ENCODE results near the gene RABGGTA. TPM values are rescaled to one million over a fixed set of nuclear protein-coding genes. Genes with fewer than 3 reads are reported as not detected.
"Not testable (repeated sequence)": the region's sequence is repeated elsewhere in the genome, so short reads cannot be mapped to it uniquely, and the experiment has no call there.

RABGGTA gene
- total RNA-seq, 5 donors from 2014 or later (not counting 1 experiment from before 2014, with no cell fraction given) = 49.3 to 66.5 (median 62.4) TPM

DNA sequence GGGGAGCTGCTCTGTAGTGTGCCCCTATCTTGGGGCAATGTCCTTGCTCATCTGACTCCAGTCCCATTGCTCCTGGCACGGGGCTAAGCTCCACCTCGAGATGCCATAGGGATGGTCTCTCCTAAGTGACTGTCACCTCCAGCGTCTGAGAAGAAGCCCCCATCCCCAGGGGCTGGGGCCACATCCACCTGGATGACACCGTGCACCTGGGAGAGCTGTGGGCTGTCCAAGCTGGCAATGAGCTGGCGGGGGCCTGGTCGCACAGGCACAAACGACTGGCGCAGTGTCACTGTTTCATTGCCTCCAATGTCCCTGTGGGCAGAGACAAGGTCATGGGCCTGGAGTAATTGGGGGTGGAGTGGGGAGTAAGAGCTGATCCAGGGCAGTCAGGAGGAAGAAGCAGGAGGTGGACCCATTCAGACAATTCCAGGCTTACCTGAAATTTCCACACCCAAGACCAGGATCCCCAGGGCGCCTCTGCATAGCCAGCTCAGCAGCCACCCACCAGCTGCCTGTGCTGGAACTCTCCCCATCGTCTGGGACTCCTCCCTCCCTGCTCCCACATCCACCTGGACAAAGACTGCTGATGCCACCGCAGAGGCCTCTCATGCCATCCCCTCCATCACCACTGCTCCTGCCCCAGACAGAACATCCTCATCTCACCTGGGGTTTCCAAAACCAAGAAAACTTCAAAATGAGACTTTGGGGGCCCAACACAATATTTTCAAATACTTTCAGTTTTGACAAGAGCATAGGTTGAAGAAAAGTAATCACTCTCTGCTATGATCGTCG, 22.0 kb downstream of the RABGGTA start:
- Histone ChIP-seq H3K27ac (ENCODE audit: low read length) (no peak overlapping the region), H3K9me3 (no peaks in the 10 kb centered on the region), H3K27me3 (replicated peaks in 1 of 2; ENCODE audit: control insufficient read depth in 2 of 2, extremely low read depth in 1 of 2, insufficient read depth in 2 of 2, low read length in 1 of 2) (no peaks in the 10 kb centered on the region), H3K36me3 (ENCODE audit: control insufficient read depth in 2 of 2, extremely low read depth in 1 of 2, insufficient read depth in 1 of 2, low read length in 1 of 2) (peaks cover 6 to 7% of the 10 kb centered on the region in 2 donors), H3K4me3 (ENCODE audit: control insufficient read depth in 1 of 2, extremely low read depth in 1 of 2, low read length in 1 of 2) (no peak overlapping the region), H3K4me1 (ENCODE audit: control insufficient read depth in 1 of 2, extremely low read depth in 1 of 2, insufficient read depth in 2 of 2, low read length in 2 of 2) (peaks cover 0 to 10% of the 10 kb centered on the region in 2 experiments)
- peaks cover 14% of the 10 kb centered on the region for H3K36me3 Mint-ChIP-seq
- ChIA-PET POLR2A (no interaction called here), CTCF (interaction anchor here in 1 of 2 donors (1.1 to 3.3 kb wide), 2 partner anchors 48 to 57 kb away, joined by 3 to 10 read pairs; no protein-coding TSS in a partner anchor)
- no peaks in the 10 kb centered on the region for H3K27me3 Mint-ChIP-seq
- H3K9me3 Mint-ChIP-seq = no peaks in the 10 kb centered on the region
- H3K4me1 Mint-ChIP-seq = peaks cover 13 to 32% (median 18%) of the 10 kb centered on the region in 3 donors
- H3K27ac Mint-ChIP-seq = peak overlapping the region; percentile 70 to 80
- no peak for DNase-seq
- no peak for ATAC-seq (replicated peaks in 1 of 4)
- 78% methylated on average over 11 of the region's 13 CpGs for WGBS (ENCODE audit: insufficient coverage)
- peak overlapping the region in 1 of 3 donors; percentile 55 for H3K4me3 Mint-ChIP-seq

DNA sequence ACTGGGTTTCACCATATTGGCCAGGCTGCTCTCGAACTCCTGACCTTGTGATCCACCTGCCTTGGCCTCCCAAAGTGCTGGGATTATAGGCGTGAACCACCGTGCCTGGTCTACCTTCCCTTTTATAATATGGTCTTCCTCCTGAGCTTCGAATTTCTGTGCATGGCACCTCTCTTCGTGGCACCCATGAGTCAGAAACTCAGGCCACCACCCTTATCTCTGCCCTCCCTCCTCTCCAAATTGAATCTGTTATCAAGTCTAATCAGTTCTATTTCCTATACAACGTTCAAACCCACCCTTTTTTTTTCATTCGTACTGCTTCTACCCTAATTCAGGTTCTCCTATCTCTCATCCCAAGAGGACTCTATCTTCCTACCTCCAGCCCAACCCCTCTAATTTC, 24.0 kb downstream of the RABGGTA start:
- H3K36me3 ChIP-seq (ENCODE audit: control insufficient read depth in 2 of 2, extremely low read depth in 1 of 2, insufficient read depth in 1 of 2, low read length in 1 of 2) = no peaks in the 10 kb centered on the region
- H3K4me1 ChIP-seq (ENCODE audit: control insufficient read depth in 1 of 2, extremely low read depth in 1 of 2, insufficient read depth in 2 of 2, low read length in 2 of 2) = peaks cover 3 to 21% of the 10 kb centered on the region in 2 experiments
- Mint-ChIP-seq H3K27ac (peak overlapping the region; percentile 84 to 97), H3K9me3 (no peaks in the 10 kb centered on the region), H3K4me1 (peaks cover 27 to 46% (median 28%) of the 10 kb centered on the region in 3 donors), H3K36me3 (peaks cover 11% of the 10 kb centered on the region), H3K4me3 (peak overlapping the region; percentile 32 to 56 (median 50)), H3K27me3 (no peaks in the 10 kb centered on the region)
- CTCF ChIA-PET = interaction anchor here (0.7 to 3.3 kb wide), 12 partner anchors 12 to 184 kb away, joined by 3 to 16 read pairs (median 5); partner anchors contain the start of genes CIDEB (in 1 of the 2) and RABGGTA (in 1 of the 2)
- DNase-seq = no peak
- ATAC-seq (replicated peaks in 1 of 4) = no peak
- H3K27ac ChIP-seq (ENCODE audit: low read length) = peak overlapping the region; percentile 67
- WGBS (ENCODE audit: insufficient coverage) = 75% methylated on average over 7 of the region's 7 CpGs
- POLR2A ChIA-PET = interaction anchor here (0.9 to 1.0 kb wide), 2 partner anchors 19 to 34 kb away, joined by 4 to 5 read pairs; partner anchors contain the start of gene CHMP4A (in 1 of the 2)
- no peak overlapping the region for H3K4me3 ChIP-seq (ENCODE audit: control insufficient read depth in 1 of 2, extremely low read depth in 1 of 2, low read length in 1 of 2)
- H3K9me3 ChIP-seq = no peaks in the 10 kb centered on the region
- H3K27me3 ChIP-seq (replicated peaks in 1 of 2; ENCODE audit: control insufficient read depth in 2 of 2, extremely low read depth in 1 of 2, insufficient read depth in 2 of 2, low read length in 1 of 2) = no peaks in the 10 kb centered on the region

DNA sequence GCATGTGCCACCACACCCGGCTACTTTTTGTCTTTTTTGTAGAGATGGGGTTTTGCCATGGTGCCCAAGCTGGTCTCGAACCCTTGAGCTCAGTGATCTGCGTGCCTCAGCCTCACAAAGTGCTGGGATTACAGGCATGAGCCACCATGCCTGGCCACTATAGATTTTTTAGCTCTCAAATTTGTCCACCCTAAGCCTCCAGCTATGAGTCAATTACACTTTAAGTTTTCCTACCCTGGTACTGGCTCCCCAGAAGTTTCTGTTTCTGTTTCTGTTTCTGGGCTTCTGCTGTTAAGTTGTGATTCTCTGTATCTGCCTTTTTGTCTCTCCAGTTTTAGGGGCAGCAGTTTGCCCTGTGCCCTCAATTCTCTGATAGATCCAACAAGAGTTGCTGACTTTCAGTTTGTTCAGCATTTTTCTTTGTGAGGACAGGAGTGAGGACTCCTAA, 24.6 kb downstream of the RABGGTA start:
- ATAC-seq (replicated peaks in 1 of 4) = no peak

DNA sequence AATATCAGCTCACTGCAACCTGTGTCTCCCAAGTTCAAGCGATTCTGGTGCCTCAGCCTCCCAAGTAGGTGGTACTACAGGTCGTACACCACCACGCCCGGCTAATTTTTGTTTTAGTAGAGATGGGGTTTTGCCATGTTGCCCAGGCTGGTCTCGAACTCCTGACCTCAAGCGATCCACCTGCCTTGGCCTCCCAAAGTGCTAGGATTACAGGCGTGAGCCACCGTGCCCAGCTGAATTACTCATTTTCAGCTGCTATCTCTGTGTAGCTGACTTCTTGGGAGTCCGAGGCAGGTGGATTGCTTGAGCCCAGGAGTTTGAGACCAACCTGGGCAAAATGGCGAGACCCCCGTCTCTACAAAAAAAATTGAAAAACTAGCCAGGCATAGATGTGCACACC, 26.0 kb downstream of the RABGGTA start:
- ChIA-PET CTCF (interaction anchor here in 1 of 2 donors (0.6 to 3.6 kb wide), 8 partner anchors 20 to 656 kb away, joined by 3 to 30 read pairs (median 4); partner anchors contain the start of gene RABGGTA), POLR2A (interaction anchor here (0.6 to 0.7 kb wide), 2 partner anchors 106 to 196 kb away, joined by 4 to 9 read pairs; no protein-coding TSS in a partner anchor)
- not testable (repeated sequence) for H3K27me3 Mint-ChIP-seq; H3K27me3 ChIP-seq (replicated peaks in 1 of 2; ENCODE audit: control insufficient read depth in 2 of 2, extremely low read depth in 1 of 2, insufficient read depth in 2 of 2, low read length in 1 of 2); H3K36me3 ChIP-seq (ENCODE audit: control insufficient read depth in 2 of 2, extremely low read depth in 1 of 2, insufficient read depth in 1 of 2, low read length in 1 of 2); ATAC-seq (replicated peaks in 1 of 4); H3K9me3 Mint-ChIP-seq; DNase-seq; H3K9me3 ChIP-seq; H3K4me3 ChIP-seq (ENCODE audit: control insufficient read depth in 1 of 2, extremely low read depth in 1 of 2, low read length in 1 of 2); H3K27ac ChIP-seq (ENCODE audit: low read length); H3K36me3 Mint-ChIP-seq
- peaks cover 42 to 56% (median 42%) of the 10 kb centered on the region in 3 donors for H3K4me1 Mint-ChIP-seq
- peaks cover 14 to 38% of the 10 kb centered on the region in 2 experiments for H3K4me1 ChIP-seq (ENCODE audit: control insufficient read depth in 1 of 2, extremely low read depth in 1 of 2, insufficient read depth in 2 of 2, low read length in 2 of 2)
- peak overlapping the region in 1 of 2 donors; percentile 91 for H3K27ac Mint-ChIP-seq
- WGBS (ENCODE audit: insufficient coverage) = 99% methylated on average over 6 of the region's 11 CpGs
- H3K4me3 Mint-ChIP-seq = peak overlapping the region in 2 of 3 donors; percentile 43 to 74

More for the DNA sequence above, 24.6 kb downstream of the RABGGTA start:
- Histone ChIP-seq H3K4me1 (ENCODE audit: control insufficient read depth in 1 of 2, extremely low read depth in 1 of 2, insufficient read depth in 2 of 2, low read length in 2 of 2) (peaks cover 5 to 24% of the 10 kb centered on the region in 2 experiments), H3K27me3 (replicated peaks in 1 of 2; ENCODE audit: control insufficient read depth in 2 of 2, extremely low read depth in 1 of 2, insufficient read depth in 2 of 2, low read length in 1 of 2) (no peaks in the 10 kb centered on the region), H3K9me3 (no peaks in the 10 kb centered on the region), H3K36me3 (ENCODE audit: control insufficient read depth in 2 of 2, extremely low read depth in 1 of 2, insufficient read depth in 1 of 2, low read length in 1 of 2) (no peaks in the 10 kb centered on the region), H3K27ac (ENCODE audit: low read length) (peak overlapping the region; percentile 67), H3K4me3 (ENCODE audit: control insufficient read depth in 1 of 2, extremely low read depth in 1 of 2, low read length in 1 of 2) (peak overlapping the region in 1 of 2 donors; percentile 6)
- WGBS (ENCODE audit: insufficient coverage) = 38% methylated on average over 2 of the region's 3 CpGs
- DNase-seq = peak in 5 of 35 experiments; percentile 2 to 60 (median 16)
- Mint-ChIP-seq H3K36me3 (peaks cover 11% of the 10 kb centered on the region), H3K27ac (peak overlapping the region; percentile 84 to 97), H3K27me3 (no peaks in the 10 kb centered on the region), H3K4me3 (peak overlapping the region; percentile 47 to 69 (median 50)), H3K4me1 (peaks cover 33 to 52% (median 34%) of the 10 kb centered on the region in 3 donors), H3K9me3 (no peaks in the 10 kb centered on the region)
- CTCF ChIA-PET = interaction anchor here (0.6 to 3.3 kb wide), 13 partner anchors 12 to 185 kb away, joined by 3 to 16 read pairs (median 5); partner anchors contain the start of genes CIDEB (in 1 of the 2) and RABGGTA (in 1 of the 2)
- POLR2A ChIA-PET = interaction anchor here (0.6 to 1.0 kb wide), 3 partner anchors 20 to 49 kb away, joined by 3 to 5 read pairs (median 4); partner anchors contain the start of gene CHMP4A (in 1 of the 2)

DNA sequence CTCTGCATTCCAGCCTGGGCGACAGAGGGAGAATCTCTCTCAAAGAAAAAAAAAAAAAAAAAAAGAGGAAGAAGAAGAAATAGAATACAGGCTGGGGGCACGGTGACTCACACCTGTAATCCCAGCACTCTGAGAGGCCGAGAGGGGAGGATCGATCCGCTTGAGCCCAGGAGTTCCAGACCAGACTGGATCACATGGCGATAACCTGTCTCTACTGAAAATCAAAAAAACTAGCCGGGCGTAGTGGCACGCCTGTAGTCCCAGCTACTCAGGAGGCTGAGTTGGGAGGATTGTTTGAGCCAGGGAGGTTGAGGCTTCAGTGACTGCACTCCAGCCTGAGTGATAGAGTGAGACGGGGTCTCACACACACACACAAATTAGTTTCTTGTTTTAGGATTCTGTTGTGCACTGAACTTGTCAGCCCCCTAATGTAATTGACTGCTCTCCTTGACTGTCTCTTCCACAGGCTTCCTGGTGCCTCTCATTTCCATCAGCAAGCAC, 28.0 kb downstream of the RABGGTA start:
- H3K36me3 ChIP-seq (ENCODE audit: control insufficient read depth in 2 of 2, extremely low read depth in 1 of 2, insufficient read depth in 1 of 2, low read length in 1 of 2) = peaks cover 8 to 28% of the 10 kb centered on the region in 2 donors
- no peaks in the 10 kb centered on the region for H3K27me3 ChIP-seq (replicated peaks in 1 of 2; ENCODE audit: control insufficient read depth in 2 of 2, extremely low read depth in 1 of 2, insufficient read depth in 2 of 2, low read length in 1 of 2)
- ATAC-seq (replicated peaks in 1 of 4) = no peak
- CTCF ChIA-PET = interaction anchor here (0.7 to 3.7 kb wide), 24 partner anchors 10 to 1720 kb away, joined by 3 to 104 read pairs (median 8); partner anchors contain the start of genes DHRS1 (in 2 of the 2), NOP9 (in 2 of the 2), CBLN3 (in 1 of the 2) and CHMP4A (in 1 of the 2)
- Mint-ChIP-seq H3K27ac (peak overlapping the region; percentile 100), H3K4me3 (peak overlapping the region; percentile 83 to 98 (median 98)), H3K4me1 (peaks cover 61 to 68% (median 62%) of the 10 kb centered on the region in 3 donors), H3K27me3 (no peaks in the 10 kb centered on the region), H3K36me3 (peaks cover 22% of the 10 kb centered on the region), H3K9me3 (no peaks in the 10 kb centered on the region)
- peak overlapping the region; percentile 97 for H3K27ac ChIP-seq (ENCODE audit: low read length)
- POLR2A ChIA-PET = interaction anchor here (0.7 to 1.6 kb wide), 6 partner anchors 12 to 65 kb away, joined by 3 to 19 read pairs (median 6); partner anchors contain the start of genes CIDEB (in 1 of the 2) and RABGGTA (in 1 of the 2)
- no peaks in the 10 kb centered on the region for H3K9me3 ChIP-seq
- WGBS (ENCODE audit: insufficient coverage) = 42% methylated on average over 5 of the region's 10 CpGs
- peak overlapping the region; percentile 81 to 96 for H3K4me3 ChIP-seq (ENCODE audit: control insufficient read depth in 1 of 2, extremely low read depth in 1 of 2, low read length in 1 of 2)
- H3K4me1 ChIP-seq (ENCODE audit: control insufficient read depth in 1 of 2, extremely low read depth in 1 of 2, insufficient read depth in 2 of 2, low read length in 2 of 2) = peaks cover 26 to 54% of the 10 kb centered on the region in 2 experiments
- no peak for DNase-seq

Data from T-cell (primary cell).